ENCODE results near the gene SIPA1L2.

DNA sequence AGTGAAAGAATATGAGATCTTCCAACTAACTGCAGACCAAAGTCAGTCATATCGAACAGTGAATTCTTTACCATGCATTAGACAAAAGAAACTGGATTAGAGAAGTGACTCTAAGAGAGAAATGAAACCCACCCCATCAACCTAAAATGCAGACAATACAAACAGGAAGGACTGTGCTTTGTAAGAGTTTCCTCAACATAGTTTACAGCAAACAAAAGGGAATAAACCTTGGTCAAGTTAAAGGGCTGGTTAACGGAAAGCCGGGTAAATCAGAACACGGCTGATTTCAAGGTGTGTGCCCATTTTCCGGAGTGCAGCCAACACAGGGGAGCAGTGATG lies 39.2 kb downstream of the SIPA1L2 start:
- TF ChIP-seq, protein P1, sequence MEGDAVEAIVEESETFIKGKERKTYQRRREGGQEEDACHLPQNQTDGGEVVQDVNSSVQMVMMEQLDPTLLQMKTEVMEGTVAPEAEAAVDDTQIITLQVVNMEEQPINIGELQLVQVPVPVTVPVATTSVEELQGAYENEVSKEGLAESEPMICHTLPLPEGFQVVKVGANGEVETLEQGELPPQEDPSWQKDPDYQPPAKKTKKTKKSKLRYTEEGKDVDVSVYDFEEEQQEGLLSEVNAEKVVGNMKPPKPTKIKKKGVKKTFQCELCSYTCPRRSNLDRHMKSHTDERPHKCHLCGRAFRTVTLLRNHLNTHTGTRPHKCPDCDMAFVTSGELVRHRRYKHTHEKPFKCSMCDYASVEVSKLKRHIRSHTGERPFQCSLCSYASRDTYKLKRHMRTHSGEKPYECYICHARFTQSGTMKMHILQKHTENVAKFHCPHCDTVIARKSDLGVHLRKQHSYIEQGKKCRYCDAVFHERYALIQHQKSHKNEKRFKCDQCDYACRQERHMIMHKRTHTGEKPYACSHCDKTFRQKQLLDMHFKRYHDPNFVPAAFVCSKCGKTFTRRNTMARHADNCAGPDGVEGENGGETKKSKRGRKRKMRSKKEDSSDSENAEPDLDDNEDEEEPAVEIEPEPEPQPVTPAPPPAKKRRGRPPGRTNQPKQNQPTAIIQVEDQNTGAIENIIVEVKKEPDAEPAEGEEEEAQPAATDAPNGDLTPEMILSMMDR (IDR thresholded peaks at IDR 0.05; ENCODE audit: insufficient read depth, low read length, poor library complexity, severe bottlenecking) = no peak
- TF ChIP-seq EZH2phosphoT487 (conservative IDR thresholded peaks at IDR 0.05; ENCODE audit: low read length) = no peak

Data from SU-DHL-6 (cell line).